Smooth muscle cell (in vitro differentiated cells): ENCODE data around the gene HMX1. TPM values are rescaled to one million over a fixed set of nuclear protein-coding genes. Genes with fewer than 3 reads are reported as not detected.

Experiments used
- DNase-seq: peaks from one replicate; lab custom pipeline; 2025; ENCODE audit not compliant: unreplicated experiment; lab: John Stamatoyannopoulos, UW
- H2AFZ ChIP-seq: fragments of 200-600 bp; sonication (generic); 2 replicates; pipeline ENCODE4 v1.6.0; 2016; ENCODE audit warnings: antibody characterized with exemption, low read depth, mild to moderate bottlenecking
- H3F3A ChIP-seq: fragments of 200-600 bp; sonication (generic); 2 replicates; pipeline ENCODE4 v1.6.0; 2017; ENCODE audit warnings: antibody characterized with exemption, low read depth
- H3K27ac ChIP-seq: fragments of 200-600 bp; sonication (generic); 2 replicates; pipeline ENCODE4 v1.5.1; 2016; ENCODE audit warnings: low read depth, mild to moderate bottlenecking
- H3K27me3 ChIP-seq: fragments of 200-600 bp; sonication (generic); 2 replicates; pipeline ENCODE4 v1.6.1; 2016; ENCODE audit warnings: low read depth, mild to moderate bottlenecking
- H3K36me3 ChIP-seq: fragments of 200-600 bp; sonication (generic); 2 replicates; pipeline ENCODE4 v1.5.1; 2016; ENCODE audit warnings: low read depth
- H3K4me1 ChIP-seq: fragments of 200-600 bp; sonication (generic); 2 replicates; pipeline ENCODE4 v1.5.1; 2016; ENCODE audit warnings: low read depth
- H3K4me2 ChIP-seq: fragments of 200-600 bp; sonication (generic); 2 replicates; pipeline ENCODE4 v1.6.0; 2016; ENCODE audit warnings: mild to moderate bottlenecking
- H3K4me3 ChIP-seq: fragments of 200-600 bp; sonication (generic); 2 replicates; pipeline ENCODE4 v1.5.1; 2016; ENCODE audit warnings: mild to moderate bottlenecking
- H3K79me2 ChIP-seq: fragments of 200-600 bp; sonication (generic); 2 replicates; pipeline ENCODE4 v1.6.0; 2016; ENCODE audit warnings: low read depth, mild to moderate bottlenecking
- H3K9ac ChIP-seq: fragments of 200-600 bp; sonication (generic); 2 replicates; pipeline ENCODE4 v1.6.0; 2016; ENCODE audit warnings: low read depth
- H3K9me3 ChIP-seq: fragments of 200-600 bp; sonication (generic); replicated peaks from 2 replicates; pipeline ENCODE4 v1.5.1; 2016; ENCODE audit warnings: low read depth
- H4K20me1 ChIP-seq: fragments of 200-600 bp; sonication (generic); 2 replicates; pipeline ENCODE4 v1.6.0; 2016; ENCODE audit warnings: low read depth
- WGBS: methylation state at CpG from one replicate; pipeline ENCODE4 v1.1.7; 2016; ENCODE audit warnings: low lambda C conversion rate; 5-methylcytosine and 5-hydroxymethylcytosine counted together
- polyA plus RNA-seq: library from polyadenylated mRNA; unstranded; fragments of >200 nt; fragmentation: Nextera tagmentation; extraction: Ambion mirVana; gene quantifications from 2 replicates; pipeline ENCODE4 v1.2.1, GENCODE V29; 2016
- total RNA-seq: library from RNA; depleted of rRNA; stranded (reverse); fragments of >200 nt; gene quantifications from 2 replicates; pipeline ENCODE4 v1.2.3, GENCODE V29; 2014
- TF ChIP-seq, protein P1 (sequence below): fragments of 200-600 bp; sonication (generic); IDR thresholded peaks from 2 replicates; pipeline ENCODE4 v1.5.1; 2017; ENCODE audit warnings: borderline replicate concordance, mild to moderate bottlenecking, antibody characterized with exemption; ENCODE audit not compliant: insufficient read depth, poor library complexity, severe bottlenecking

The HMX1 gene
- total and polyA plus RNA-seq, 2 experiments from 2014 or later = not detected

DNA sequence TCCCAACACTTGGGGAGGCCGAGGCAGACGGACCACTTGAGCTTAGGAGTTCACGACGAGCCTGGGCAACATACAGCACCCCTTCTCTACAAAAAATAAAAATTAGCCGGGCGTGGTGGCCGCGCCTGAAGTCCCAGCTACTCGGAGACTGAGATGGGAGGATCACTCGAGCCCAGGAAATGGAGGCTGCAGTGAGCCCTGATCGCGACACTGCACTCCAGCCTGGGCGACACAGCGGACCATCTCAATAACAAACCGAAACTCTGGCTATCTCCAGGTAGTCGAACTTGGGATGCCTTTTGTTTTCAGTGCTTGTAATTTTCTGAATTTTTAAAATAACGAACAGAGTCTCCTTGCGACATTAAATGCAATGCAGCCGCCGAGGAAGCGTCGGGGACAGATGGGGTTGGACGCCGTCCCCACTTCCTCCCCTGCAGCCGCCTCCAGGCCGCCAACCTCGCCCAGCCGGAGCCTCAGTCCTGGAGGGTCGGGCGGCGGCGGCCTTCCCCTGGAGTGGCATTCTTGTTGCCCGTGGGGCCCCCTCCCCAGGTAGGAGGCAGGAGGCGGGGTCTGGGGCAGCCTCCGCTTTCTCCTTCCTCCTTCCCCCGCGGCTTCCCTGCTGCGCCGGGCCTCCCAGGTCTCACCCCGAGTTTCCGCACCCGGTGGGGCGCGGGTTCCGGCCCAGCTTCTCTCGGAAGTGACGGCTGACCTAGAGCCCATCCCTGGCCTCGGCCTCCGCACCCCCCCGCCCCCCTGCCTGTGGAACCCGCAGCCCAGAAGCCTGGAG lies 14.6 kb downstream of the HMX1 start:
- Histone ChIP-seq H3K4me2 (peak overlapping the region; percentile 70), H3K27me3 (peaks cover 87% of the 10 kb centered on the region), H3K4me3 (peak overlapping the region; percentile 23), H3K4me1 (peaks cover 22% of the 10 kb centered on the region), H2AFZ (no peak overlapping the region), H3K9ac (no peak overlapping the region), H3K9me3 (no peaks in the 10 kb centered on the region), H3K36me3 (no peaks in the 10 kb centered on the region), H3F3A (no peaks in the 10 kb centered on the region), H3K27ac (no peak overlapping the region), H3K79me2 (no peaks in the 10 kb centered on the region), H4K20me1 (no peaks in the 10 kb centered on the region)
- TF ChIP-seq, protein P1, sequence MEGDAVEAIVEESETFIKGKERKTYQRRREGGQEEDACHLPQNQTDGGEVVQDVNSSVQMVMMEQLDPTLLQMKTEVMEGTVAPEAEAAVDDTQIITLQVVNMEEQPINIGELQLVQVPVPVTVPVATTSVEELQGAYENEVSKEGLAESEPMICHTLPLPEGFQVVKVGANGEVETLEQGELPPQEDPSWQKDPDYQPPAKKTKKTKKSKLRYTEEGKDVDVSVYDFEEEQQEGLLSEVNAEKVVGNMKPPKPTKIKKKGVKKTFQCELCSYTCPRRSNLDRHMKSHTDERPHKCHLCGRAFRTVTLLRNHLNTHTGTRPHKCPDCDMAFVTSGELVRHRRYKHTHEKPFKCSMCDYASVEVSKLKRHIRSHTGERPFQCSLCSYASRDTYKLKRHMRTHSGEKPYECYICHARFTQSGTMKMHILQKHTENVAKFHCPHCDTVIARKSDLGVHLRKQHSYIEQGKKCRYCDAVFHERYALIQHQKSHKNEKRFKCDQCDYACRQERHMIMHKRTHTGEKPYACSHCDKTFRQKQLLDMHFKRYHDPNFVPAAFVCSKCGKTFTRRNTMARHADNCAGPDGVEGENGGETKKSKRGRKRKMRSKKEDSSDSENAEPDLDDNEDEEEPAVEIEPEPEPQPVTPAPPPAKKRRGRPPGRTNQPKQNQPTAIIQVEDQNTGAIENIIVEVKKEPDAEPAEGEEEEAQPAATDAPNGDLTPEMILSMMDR = no peak
- DNase-seq = no peak
- 5% methylated on average over 51 of the region's 51 CpGs for WGBS

DNA sequence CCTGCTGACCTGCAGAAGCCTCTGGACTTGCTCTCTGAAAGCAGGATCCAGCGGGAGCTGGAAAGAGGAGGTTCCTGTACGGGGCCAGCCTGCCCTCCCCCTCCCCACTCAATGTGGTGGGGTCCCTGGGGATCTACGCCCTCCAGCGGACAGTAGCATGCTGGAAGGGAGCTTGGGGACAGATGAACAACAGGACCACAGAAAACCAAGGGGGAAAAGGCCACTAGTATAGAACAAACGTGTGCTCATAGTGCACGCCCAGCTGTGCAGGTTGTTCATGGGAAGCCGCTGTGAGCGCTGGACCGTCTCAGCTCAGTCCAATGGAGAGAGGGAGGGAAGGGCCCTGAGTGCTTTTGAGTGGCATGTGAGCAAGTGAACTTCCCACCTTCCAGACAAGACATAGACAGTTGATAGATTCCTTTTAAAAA lies 15.8 kb downstream of the HMX1 start:
- Histone ChIP-seq H3K9ac (no peak overlapping the region), H3K27me3 (peaks cover 75% of the 10 kb centered on the region), H4K20me1 (no peaks in the 10 kb centered on the region), H3K27ac (no peak overlapping the region), H2AFZ (no peak overlapping the region), H3K9me3 (no peaks in the 10 kb centered on the region), H3K4me1 (peaks cover 13% of the 10 kb centered on the region), H3K4me2 (no peak overlapping the region), H3K79me2 (no peaks in the 10 kb centered on the region), H3K36me3 (no peaks in the 10 kb centered on the region), H3F3A (no peaks in the 10 kb centered on the region), H3K4me3 (no peak overlapping the region)
- DNase-seq = no peak
- 5% methylated on average over 9 of the region's 9 CpGs for WGBS
- TF ChIP-seq, protein P1 = no peak

DNA sequence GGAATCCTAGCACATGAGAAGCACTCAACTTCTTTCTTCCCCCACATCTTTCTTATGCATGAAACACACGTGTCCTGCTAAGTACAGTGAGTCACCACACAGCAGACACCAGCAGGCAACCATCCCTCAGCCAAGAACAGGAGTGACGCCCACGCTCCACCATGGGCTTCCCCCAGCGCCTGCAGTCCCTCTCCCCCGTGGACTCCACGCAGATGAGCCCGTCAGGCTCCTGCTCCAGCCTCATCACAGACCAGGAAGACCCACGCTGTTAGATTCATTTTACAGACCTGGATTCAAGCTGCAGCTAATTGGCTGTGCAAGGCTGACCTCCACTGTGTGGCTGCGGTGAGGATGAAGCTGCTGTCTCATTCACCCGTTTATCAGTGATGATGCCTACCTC lies 16.7 kb downstream of the HMX1 start:
- Histone ChIP-seq H3K4me2 (no peak overlapping the region), H3F3A (no peaks in the 10 kb centered on the region), H3K27ac (no peak overlapping the region), H3K4me1 (peaks cover 13% of the 10 kb centered on the region), H3K9ac (no peak overlapping the region), H3K79me2 (no peaks in the 10 kb centered on the region), H3K4me3 (no peak overlapping the region), H3K36me3 (no peaks in the 10 kb centered on the region), H2AFZ (no peak overlapping the region), H3K9me3 (no peaks in the 10 kb centered on the region), H4K20me1 (no peaks in the 10 kb centered on the region), H3K27me3 (peaks cover 66% of the 10 kb centered on the region)
- TF ChIP-seq, protein P1 = no peak
- DNase-seq = no peak
- WGBS = 29% methylated on average over 10 of the region's 10 CpGs

DNA sequence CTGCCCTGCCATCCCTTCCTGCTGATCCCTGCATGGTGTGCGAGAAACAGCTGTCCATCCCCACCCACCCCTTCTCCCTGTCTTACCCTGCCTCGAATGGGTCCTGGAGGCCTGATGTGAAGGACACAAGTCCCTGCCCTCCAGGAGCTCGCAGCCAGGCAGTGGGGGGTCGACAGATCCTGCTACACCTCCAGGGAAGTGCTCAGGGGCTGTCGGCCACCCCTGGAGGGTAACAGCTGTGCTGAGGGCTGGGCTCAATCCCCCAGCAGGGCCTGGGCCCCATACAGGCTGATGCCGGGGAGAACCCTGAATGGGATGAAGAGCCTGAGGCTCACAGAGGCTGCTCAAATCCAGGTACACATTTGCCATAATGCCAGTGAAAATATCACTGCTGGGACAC lies 17.6 kb downstream of the HMX1 start:
- Histone ChIP-seq H3K79me2 (no peaks in the 10 kb centered on the region), H3K4me2 (no peak overlapping the region), H3K9me3 (no peaks in the 10 kb centered on the region), H3K27me3 (peaks cover 60% of the 10 kb centered on the region), H3F3A (no peaks in the 10 kb centered on the region), H3K27ac (no peak overlapping the region), H3K36me3 (no peaks in the 10 kb centered on the region), H2AFZ (no peak overlapping the region), H3K4me1 (peaks cover 13% of the 10 kb centered on the region), H3K4me3 (no peak overlapping the region), H3K9ac (no peak overlapping the region), H4K20me1 (no peaks in the 10 kb centered on the region)
- WGBS = 70% methylated on average over 6 of the region's 6 CpGs
- DNase-seq = no peak
- TF ChIP-seq, protein P1 = no peak
